Natural killer cell (primary cell): ENCODE results near the gene UNCX. TPM values are rescaled to one million over a fixed set of nuclear protein-coding genes. Genes with fewer than 3 reads are reported as not detected.

Experiments
- ATAC-seq, 3 donors: fragments of 150-1000 bp in 2 of 3; fragments of 200-7000 bp in 1 of 3; cut with Tn5 transposase; 1 replicate in 1 of 3; 2 replicates in 2 of 3; pipeline ENCODE4 v1.10.0; 2021; ENCODE audit warnings: mild to moderate bottlenecking in 2 of 3, moderate library complexity in 2 of 3
- DNase-seq, 2 donors: peaks; one replicate each; pipeline versions ENCODE4 v3.0.0 to v3.0.0-alpha.2; 2013 to 2021; ENCODE audit warnings: mixed read lengths in 1 of 2
- H3K27ac ChIP-seq: one replicate; pipeline ENCODE4 v1.5.1; 2013; ENCODE audit warnings: mild to moderate bottlenecking, low read length
- H3K27me3 ChIP-seq: one replicate; pipeline ENCODE4 v1.6.1; 2013; ENCODE audit warnings: low read length; ENCODE audit not compliant: control insufficient read depth, insufficient read depth
- H3K36me3 ChIP-seq: one replicate; pipeline ENCODE4 v1.6.1; 2013; ENCODE audit warnings: low read length; ENCODE audit not compliant: control insufficient read depth, insufficient read depth
- H3K4me1 ChIP-seq: one replicate; pipeline ENCODE4 v1.6.1; 2013; ENCODE audit warnings: low read length; ENCODE audit not compliant: control insufficient read depth, insufficient read depth
- H3K4me3 ChIP-seq: one replicate; pipeline ENCODE4 v1.5.1; 2013; ENCODE audit warnings: low read length
- H3K9me3 ChIP-seq: one replicate; pipeline ENCODE4 v1.6.1; 2013; ENCODE audit warnings: low read length; ENCODE audit not compliant: control insufficient read depth, insufficient read depth
- H3K27ac Mint-ChIP-seq, 2 donors: one replicate each; pipeline ENCODE4 v1.8.0; 2022; ENCODE audit warnings: mild to moderate bottlenecking in 2 of 2, mixed read lengths in 2 of 2, moderate library complexity in 1 of 2
- H3K27me3 Mint-ChIP-seq, 2 donors: one replicate each; pipeline ENCODE4 v1.8.0; 2022; ENCODE audit warnings: low read depth in 2 of 2, mixed read lengths in 2 of 2
- H3K36me3 Mint-ChIP-seq: one replicate; pipeline ENCODE4 v1.8.0; 2022; ENCODE audit warnings: mixed read lengths
- H3K4me1 Mint-ChIP-seq, 2 donors: one replicate each; pipeline ENCODE4 v1.8.0; 2022; ENCODE audit warnings: mixed read lengths in 2 of 2
- H3K4me3 Mint-ChIP-seq: one replicate; pipeline ENCODE4 v1.8.0; 2022; ENCODE audit warnings: mild to moderate bottlenecking, moderate library complexity, mixed read lengths
- H3K9me3 Mint-ChIP-seq, 2 donors: one replicate each; pipeline ENCODE4 v1.8.0; 2022; ENCODE audit warnings: mixed read lengths in 2 of 2
- WGBS: methylation state at CpG from one replicate; pipeline ENCODE4 v1.1.7; 2013; ENCODE audit warnings: missing lambda C conversion rate; ENCODE audit not compliant: insufficient coverage; 5-methylcytosine and 5-hydroxymethylcytosine counted together
- intact Hi-C: fragments of 100-400 bp; cut with micrococcal nuclease; formaldehyde crosslinking; loops from one replicate; pipeline ENCODE4 v1.14.2; 2022
- total RNA-seq, 4 donors: library from RNA; stranded (reverse); fragments of 120-200 nt in 1 of 4; gene quantifications; one replicate each; pipeline versions ENCODE4 v1.2.3 to v1.2.4, GENCODE V29; 2013 to 2022
- TF ChIP-seq, protein P1 (sequence below): fragments of 200-600 bp; IDR thresholded peaks from one replicate; pipeline ENCODE4 v1.8.0; 2022; ENCODE audit warnings: antibody characterized with exemption

The UNCX gene
- total RNA-seq, 3 donors from 2014 or later (not counting 1 experiment from before 2014, with no cell fraction given): not detected

DNA sequence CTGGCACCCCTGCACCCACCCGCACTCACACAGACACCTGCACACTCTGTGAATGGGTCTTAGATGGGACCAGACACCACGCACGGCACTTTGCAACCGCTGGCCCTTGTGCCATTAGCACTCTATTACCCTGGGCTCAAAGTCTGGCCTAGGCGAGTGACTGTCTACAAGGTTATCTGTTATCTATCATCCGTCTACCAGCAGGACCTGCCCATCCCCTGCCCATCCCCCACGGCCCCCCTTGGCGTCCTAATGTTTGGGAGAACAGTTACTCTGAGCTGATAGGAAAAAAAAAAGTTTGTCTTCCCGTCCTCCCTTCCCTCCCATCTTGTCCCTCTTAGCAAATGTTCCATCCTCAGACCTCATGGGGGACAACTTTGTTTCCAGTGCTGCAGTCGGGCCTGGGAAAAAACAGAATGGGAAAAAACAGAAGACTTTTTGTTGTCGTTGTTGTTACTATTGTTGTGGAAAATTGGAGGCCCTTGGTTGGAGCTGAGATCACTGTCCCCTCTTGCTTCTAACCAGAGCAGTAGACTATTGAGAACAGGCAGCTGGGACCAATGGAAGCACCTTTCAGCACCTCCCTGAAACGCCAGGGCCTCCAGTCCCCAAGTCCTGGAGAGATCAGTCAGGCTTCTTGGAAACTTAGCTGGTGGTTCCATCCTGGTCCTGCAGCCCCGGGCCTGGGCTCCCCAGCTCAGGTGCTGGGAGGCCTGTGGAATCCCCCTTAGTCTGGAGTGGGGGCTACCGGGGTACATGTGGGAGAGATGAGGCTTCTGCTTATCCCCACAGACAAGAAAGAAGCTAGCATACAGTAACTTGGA, 12.2 kb downstream of the UNCX start:
- no peak overlapping the region for H3K27ac Mint-ChIP-seq
- peaks cover 4 to 17% of the 10 kb centered on the region in 2 donors for H3K4me1 Mint-ChIP-seq
- Histone ChIP-seq H3K4me3 (no peak overlapping the region), H3K4me1 (peaks cover 8% of the 10 kb centered on the region), H3K27ac (no peak overlapping the region), H3K36me3 (no peaks in the 10 kb centered on the region), H3K9me3 (no peaks in the 10 kb centered on the region), H3K27me3 (peaks cover 64% of the 10 kb centered on the region)
- H3K36me3 Mint-ChIP-seq: no peaks in the 10 kb centered on the region
- no peak overlapping the region for H3K4me3 Mint-ChIP-seq
- H3K27me3 Mint-ChIP-seq: peaks cover 53 to 55% of the 10 kb centered on the region in 2 donors
- intact Hi-C loops: loop anchor here (2.0 to 10.0 kb wide), 2 partner anchors 14 to 1280 kb away; no protein-coding TSS in a partner anchor
- TF ChIP-seq, protein P1, sequence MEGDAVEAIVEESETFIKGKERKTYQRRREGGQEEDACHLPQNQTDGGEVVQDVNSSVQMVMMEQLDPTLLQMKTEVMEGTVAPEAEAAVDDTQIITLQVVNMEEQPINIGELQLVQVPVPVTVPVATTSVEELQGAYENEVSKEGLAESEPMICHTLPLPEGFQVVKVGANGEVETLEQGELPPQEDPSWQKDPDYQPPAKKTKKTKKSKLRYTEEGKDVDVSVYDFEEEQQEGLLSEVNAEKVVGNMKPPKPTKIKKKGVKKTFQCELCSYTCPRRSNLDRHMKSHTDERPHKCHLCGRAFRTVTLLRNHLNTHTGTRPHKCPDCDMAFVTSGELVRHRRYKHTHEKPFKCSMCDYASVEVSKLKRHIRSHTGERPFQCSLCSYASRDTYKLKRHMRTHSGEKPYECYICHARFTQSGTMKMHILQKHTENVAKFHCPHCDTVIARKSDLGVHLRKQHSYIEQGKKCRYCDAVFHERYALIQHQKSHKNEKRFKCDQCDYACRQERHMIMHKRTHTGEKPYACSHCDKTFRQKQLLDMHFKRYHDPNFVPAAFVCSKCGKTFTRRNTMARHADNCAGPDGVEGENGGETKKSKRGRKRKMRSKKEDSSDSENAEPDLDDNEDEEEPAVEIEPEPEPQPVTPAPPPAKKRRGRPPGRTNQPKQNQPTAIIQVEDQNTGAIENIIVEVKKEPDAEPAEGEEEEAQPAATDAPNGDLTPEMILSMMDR: no peak
- no peaks in the 10 kb centered on the region for H3K9me3 Mint-ChIP-seq
- DNase-seq: no peak
- ATAC-seq: no peak
- 15% methylated on average over 13 of the region's 14 CpGs for WGBS

DNA sequence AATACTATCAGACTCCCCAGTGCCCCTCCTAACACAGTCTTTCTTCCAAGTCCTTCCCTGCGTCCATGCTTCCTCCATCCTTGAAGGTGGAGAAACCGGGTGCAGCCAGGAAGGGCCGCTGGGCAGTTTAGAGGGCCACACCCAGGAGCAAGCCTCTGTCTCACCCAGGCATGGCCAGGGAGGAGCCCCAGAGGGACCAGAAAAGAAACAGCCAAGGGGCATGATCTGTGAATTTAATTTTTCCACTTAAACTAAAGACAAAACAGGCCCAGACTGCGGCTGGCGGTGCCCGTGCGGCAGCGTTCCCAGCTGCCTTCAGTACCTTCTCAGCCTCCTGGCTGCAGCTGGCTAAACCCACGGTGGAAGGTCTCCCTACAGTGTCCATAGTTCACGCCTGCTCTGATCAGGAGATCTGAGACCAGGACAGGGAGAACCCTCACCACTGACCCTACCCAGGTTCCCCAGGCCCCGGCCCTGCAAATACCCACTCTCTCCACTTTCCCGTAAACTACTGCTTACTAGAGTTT, 12.9 kb downstream of the UNCX start:
- no peaks in the 10 kb centered on the region for H3K36me3 ChIP-seq
- Mint-ChIP-seq H3K9me3 (no peaks in the 10 kb centered on the region), H3K4me1 (peaks cover 4 to 17% of the 10 kb centered on the region in 2 donors), H3K27ac (peak overlapping the region in 1 of 2 donors; percentile 73), H3K36me3 (no peaks in the 10 kb centered on the region), H3K27me3 (peaks cover 55 to 57% of the 10 kb centered on the region in 2 donors), H3K4me3 (peak overlapping the region; percentile 55)
- no peak for ATAC-seq
- no peak for DNase-seq
- WGBS: 15% methylated on average over 11 of the region's 12 CpGs
- intact Hi-C loops: loop anchor here (2.0 to 10.0 kb wide), 2 partner anchors 15 to 1279 kb away; no protein-coding TSS in a partner anchor
- no peaks in the 10 kb centered on the region for H3K9me3 ChIP-seq
- H3K4me1 ChIP-seq: peaks cover 8% of the 10 kb centered on the region
- no peak overlapping the region for H3K27ac ChIP-seq
- peaks cover 59% of the 10 kb centered on the region for H3K27me3 ChIP-seq
- no peak overlapping the region for H3K4me3 ChIP-seq
- TF ChIP-seq, protein P1: no peak

DNA sequence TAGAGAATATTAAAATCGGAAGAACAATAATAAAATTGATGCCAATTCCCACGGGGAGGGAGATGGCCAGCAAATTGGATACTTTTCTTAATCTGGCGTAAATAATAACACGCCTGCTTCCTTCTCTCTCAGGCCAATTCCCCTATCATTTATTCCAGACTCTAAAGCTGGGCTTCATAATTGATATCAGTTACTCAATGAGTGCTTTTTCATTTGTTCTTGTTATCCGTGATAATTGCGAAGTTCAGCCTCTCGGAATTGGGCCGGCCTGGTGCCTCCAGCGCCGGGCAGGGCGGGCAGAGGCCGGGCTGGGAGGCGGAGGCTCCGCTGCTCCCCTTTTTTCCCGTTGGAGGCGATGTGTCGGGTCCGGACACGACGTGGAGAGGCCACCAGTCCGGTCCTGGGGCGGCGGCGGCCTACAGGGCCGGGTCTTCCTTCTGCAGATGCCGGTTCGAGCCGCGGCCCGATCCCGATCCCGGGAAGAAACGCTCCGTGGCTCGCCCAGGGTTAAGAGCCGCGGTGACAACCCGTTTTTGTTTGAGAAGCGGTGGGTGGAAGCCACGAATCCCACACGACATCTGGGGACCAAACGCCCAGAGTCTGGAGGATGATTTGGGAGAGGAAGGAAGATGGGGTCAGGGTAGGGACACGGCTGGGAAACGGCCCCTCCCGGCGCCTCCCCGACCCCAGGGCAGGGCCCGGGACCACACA, 13.6 kb downstream of the UNCX start:
- WGBS: 9% methylated on average over 48 of the region's 48 CpGs
- ATAC-seq: no peak
- TF ChIP-seq, protein P1: no peak
- H3K36me3 Mint-ChIP-seq: no peaks in the 10 kb centered on the region
- Histone ChIP-seq H3K4me1 (peaks cover 8% of the 10 kb centered on the region), H3K27ac (no peak overlapping the region), H3K27me3 (peaks cover 57% of the 10 kb centered on the region), H3K9me3 (no peaks in the 10 kb centered on the region), H3K4me3 (no peak overlapping the region), H3K36me3 (no peaks in the 10 kb centered on the region)
- peak overlapping the region in 1 of 2 donors; percentile 73 for H3K27ac Mint-ChIP-seq
- no peaks in the 10 kb centered on the region for H3K9me3 Mint-ChIP-seq
- H3K4me1 Mint-ChIP-seq: peaks cover 4 to 17% of the 10 kb centered on the region in 2 donors
- H3K4me3 Mint-ChIP-seq: peak overlapping the region; percentile 59
- no peak for DNase-seq
- peaks cover 57 to 59% of the 10 kb centered on the region in 2 donors for H3K27me3 Mint-ChIP-seq
- intact Hi-C loops: loop anchor here (10.0 kb wide), 1 partner anchor 1278 kb away; no protein-coding TSS in a partner anchor
